Activated T-cell treated with anti-CD3 and anti-CD28 coated beads for 1 hour (primary cell): ENCODE measurements around the gene AFF3.

ENCODE experiments used
- DNase-seq: peaks from one replicate; pipeline ENCODE4 v3.0.0-alpha.2; 2020; ENCODE audit warnings: low read depth

AFF3 gene

GRCh38 chr2:99922664-99923063, 219.7 kb downstream of the AFF3 start:
- DNase-seq: no peak

GRCh38 chr2:99921903-99922302, 220.5 kb downstream of the AFF3 start:
- no peak for DNase-seq

GRCh38 chr2:99918389-99918788, 224.0 kb downstream of the AFF3 start:
- DNase-seq: no peak

GRCh38 chr2:99915108-99915675, 227.2 kb downstream of the AFF3 start:
- no peak for DNase-seq

GRCh38 chr2:99911736-99912135, 230.7 kb downstream of the AFF3 start:
- DNase-seq: no peak

GRCh38 chr2:99910902-99911301, 231.5 kb downstream of the AFF3 start:
- DNase-seq: no peak

GRCh38 chr2:99905636-99906035, 236.8 kb downstream of the AFF3 start:
- no peak for DNase-seq

GRCh38 chr2:99905025-99905424, 237.4 kb downstream of the AFF3 start:
- DNase-seq: no peak

GRCh38 chr2:99903981-99904380, 238.4 kb downstream of the AFF3 start:
- no peak for DNase-seq

- DNase-seq: no peak
Measured at GRCh38 chr2:99900556-99900955, 241.8 kb downstream of the AFF3 start.

- DNase-seq: no peak
Measured at GRCh38 chr2:99899882-99900281, 242.5 kb downstream of the AFF3 start.

GRCh38 chr2:99899058-99899855, 243.1 kb downstream of the AFF3 start:
- no peak for DNase-seq

GRCh38 chr2:99898336-99899048, 243.9 kb downstream of the AFF3 start:
- DNase-seq: no peak

- DNase-seq: no peak
Measured at GRCh38 chr2:99891428-99891780, 251.0 kb downstream of the AFF3 start.

- no peak for DNase-seq
Measured at GRCh38 chr2:99890568-99891427, 251.6 kb downstream of the AFF3 start.

GRCh38 chr2:99888617-99889016, 253.8 kb downstream of the AFF3 start:
- DNase-seq: no peak

- DNase-seq: no peak
Measured at GRCh38 chr2:99886418-99886817, 256.0 kb downstream of the AFF3 start.

- no peak for DNase-seq
Measured at GRCh38 chr2:99883358-99883757, 259.0 kb downstream of the AFF3 start.

GRCh38 chr2:99881901-99882591, 260.3 kb downstream of the AFF3 start:
- DNase-seq: no peak

GRCh38 chr2:99880964-99881294, 261.5 kb downstream of the AFF3 start:
- DNase-seq: no peak

- DNase-seq: no peak
Measured at GRCh38 chr2:99880148-99880963, 262.0 kb downstream of the AFF3 start.
